ENCODE data around the gene PREX1. TPM values are rescaled to one million over a fixed set of nuclear protein-coding genes. Genes with fewer than 3 reads are reported as not detected.
"Not testable (repeated sequence)": the region's sequence is repeated elsewhere in the genome, so short reads cannot be mapped to it uniquely, and the experiment has no call there.

PREX1 gene
- total RNA-seq, 1 experiment from 2014 or later = 9.5 TPM

- peaks cover 6% of the 10 kb centered on the region for H3K27me3 Mint-ChIP-seq (ENCODE audit: insufficient read depth, unreplicated experiment)
These were observed 50.8 kb downstream of the PREX1 start for GRCh38 chr20:48777005-48777404.

GRCh38 chr20:48776306-48776705 lies 51.5 kb downstream of the PREX1 start:
- intact Hi-C loops (cut with micrococcal nuclease; ENCODE audit: unreplicated experiment) = no loop called here
- no peak for DNase-seq
- no peak overlapping the region for H3K27ac Mint-ChIP-seq (ENCODE audit: unreplicated experiment)
- no peaks in the 10 kb centered on the region for H3K36me3 ChIP-seq (ENCODE audit: control insufficient read depth, insufficient read depth, low read length)
- peaks cover 12% of the 10 kb centered on the region for H3K9me3 Mint-ChIP-seq (ENCODE audit: unreplicated experiment)
- peaks cover 6% of the 10 kb centered on the region for H3K27me3 Mint-ChIP-seq (ENCODE audit: insufficient read depth, unreplicated experiment)
- H3K9me3 ChIP-seq = peaks cover 13% of the 10 kb centered on the region
- TF ChIP-seq, protein P1, sequence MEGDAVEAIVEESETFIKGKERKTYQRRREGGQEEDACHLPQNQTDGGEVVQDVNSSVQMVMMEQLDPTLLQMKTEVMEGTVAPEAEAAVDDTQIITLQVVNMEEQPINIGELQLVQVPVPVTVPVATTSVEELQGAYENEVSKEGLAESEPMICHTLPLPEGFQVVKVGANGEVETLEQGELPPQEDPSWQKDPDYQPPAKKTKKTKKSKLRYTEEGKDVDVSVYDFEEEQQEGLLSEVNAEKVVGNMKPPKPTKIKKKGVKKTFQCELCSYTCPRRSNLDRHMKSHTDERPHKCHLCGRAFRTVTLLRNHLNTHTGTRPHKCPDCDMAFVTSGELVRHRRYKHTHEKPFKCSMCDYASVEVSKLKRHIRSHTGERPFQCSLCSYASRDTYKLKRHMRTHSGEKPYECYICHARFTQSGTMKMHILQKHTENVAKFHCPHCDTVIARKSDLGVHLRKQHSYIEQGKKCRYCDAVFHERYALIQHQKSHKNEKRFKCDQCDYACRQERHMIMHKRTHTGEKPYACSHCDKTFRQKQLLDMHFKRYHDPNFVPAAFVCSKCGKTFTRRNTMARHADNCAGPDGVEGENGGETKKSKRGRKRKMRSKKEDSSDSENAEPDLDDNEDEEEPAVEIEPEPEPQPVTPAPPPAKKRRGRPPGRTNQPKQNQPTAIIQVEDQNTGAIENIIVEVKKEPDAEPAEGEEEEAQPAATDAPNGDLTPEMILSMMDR (IDR thresholded peaks at IDR 0.05; ENCODE audit: insufficient read depth in 1 of 2, low read depth in 1 of 2, low read length in 1 of 2, severe bottlenecking in 1 of 2, unreplicated experiment in 1 of 2) = no peak
- H3K4me3 Mint-ChIP-seq (ENCODE audit: unreplicated experiment) = no peak overlapping the region
- CTCF ChIA-PET = no interaction called here
- H3K36me3 Mint-ChIP-seq (ENCODE audit: insufficient read depth, unreplicated experiment) = no peaks in the 10 kb centered on the region
- H3K4me1 ChIP-seq = no peaks in the 10 kb centered on the region
- H3K27me3 ChIP-seq (replicated peaks; ENCODE audit: control insufficient read depth, insufficient read depth, low read length) = no peaks in the 10 kb centered on the region
- no peak overlapping the region for H3K4me3 ChIP-seq (ENCODE audit: low read depth, low read length)
- POLR2A ChIA-PET = no interaction called here
- no TSS peak for BruUV-seq (replicated peaks)
- no peaks in the 10 kb centered on the region for H3K4me1 Mint-ChIP-seq (ENCODE audit: low read depth, unreplicated experiment)

More at GRCh38 chr20:48777005-48777404, 50.8 kb downstream of the PREX1 start:
- ChIA-PET CTCF (interaction anchor here (0.5 kb wide), 1 partner anchor 14 kb away, joined by 3 read pairs; no protein-coding TSS in a partner anchor), POLR2A (no interaction called here)
- H3K27ac Mint-ChIP-seq (ENCODE audit: unreplicated experiment) = no peak overlapping the region
- intact Hi-C loops (cut with micrococcal nuclease; ENCODE audit: unreplicated experiment) = no loop called here
- no peaks in the 10 kb centered on the region for H3K27me3 ChIP-seq (replicated peaks; ENCODE audit: control insufficient read depth, insufficient read depth, low read length)
- no peak for DNase-seq
- peaks cover 12% of the 10 kb centered on the region for H3K9me3 Mint-ChIP-seq (ENCODE audit: unreplicated experiment)
- no peaks in the 10 kb centered on the region for H3K36me3 Mint-ChIP-seq (ENCODE audit: insufficient read depth, unreplicated experiment)
- H3K4me3 ChIP-seq (ENCODE audit: low read depth, low read length) = no peak overlapping the region
- no peaks in the 10 kb centered on the region for H3K36me3 ChIP-seq (ENCODE audit: control insufficient read depth, insufficient read depth, low read length)
- BruUV-seq (replicated peaks) = no TSS peak
- peaks cover 13% of the 10 kb centered on the region for H3K9me3 ChIP-seq
- TF ChIP-seq, protein P1 (IDR thresholded peaks at IDR 0.05; ENCODE audit: insufficient read depth in 1 of 2, low read depth in 1 of 2, low read length in 1 of 2, severe bottlenecking in 1 of 2, unreplicated experiment in 1 of 2) = no peak
- no peaks in the 10 kb centered on the region for H3K4me1 ChIP-seq
- H3K4me1 Mint-ChIP-seq (ENCODE audit: low read depth, unreplicated experiment) = no peaks in the 10 kb centered on the region
- no peak overlapping the region for H3K4me3 Mint-ChIP-seq (ENCODE audit: unreplicated experiment)

GRCh38 chr20:48775545-48775944 lies 52.3 kb downstream of the PREX1 start:
- CTCF ChIA-PET; POLR2A ChIA-PET; H3K4me3 Mint-ChIP-seq (ENCODE audit: unreplicated experiment); H3K27me3 ChIP-seq (replicated peaks; ENCODE audit: control insufficient read depth, insufficient read depth, low read length); DNase-seq; H3K36me3 Mint-ChIP-seq (ENCODE audit: insufficient read depth, unreplicated experiment); H3K4me1 ChIP-seq; H3K27me3 Mint-ChIP-seq (ENCODE audit: insufficient read depth, unreplicated experiment); H3K27ac Mint-ChIP-seq (ENCODE audit: unreplicated experiment); intact Hi-C loops (cut with micrococcal nuclease; ENCODE audit: unreplicated experiment); H3K4me1 Mint-ChIP-seq (ENCODE audit: low read depth, unreplicated experiment); BruUV-seq (replicated peaks); H3K36me3 ChIP-seq (ENCODE audit: control insufficient read depth, insufficient read depth, low read length); H3K4me3 ChIP-seq (ENCODE audit: low read depth, low read length): not testable (repeated sequence)
- peaks cover 13% of the 10 kb centered on the region for H3K9me3 ChIP-seq
- H3K9me3 Mint-ChIP-seq (ENCODE audit: unreplicated experiment) = peaks cover 12% of the 10 kb centered on the region

DNA sequence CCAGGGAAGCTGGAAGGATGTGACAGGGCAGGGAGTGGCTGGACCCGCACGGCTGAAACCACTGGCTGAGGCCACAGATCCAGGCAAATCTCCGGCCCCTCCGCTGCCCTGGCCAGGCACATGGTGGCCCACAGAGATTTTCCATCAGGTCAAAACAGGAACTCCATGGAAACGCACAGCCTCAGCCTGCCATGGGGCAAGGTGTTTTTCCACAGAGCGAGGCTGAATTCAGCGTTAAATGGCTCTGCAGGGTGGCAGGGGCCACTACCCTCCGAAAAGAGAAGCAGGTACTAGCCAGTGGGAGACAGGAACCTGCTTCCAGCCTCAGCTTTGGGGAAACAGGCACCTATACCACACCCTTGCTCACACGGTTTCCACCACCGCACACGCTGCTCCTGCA lies 53.1 kb downstream of the PREX1 start:
- BruUV-seq (replicated peaks) = no TSS peak
- TF ChIP-seq, protein P1 (IDR thresholded peaks at IDR 0.05; ENCODE audit: insufficient read depth in 1 of 2, low read depth in 1 of 2, low read length in 1 of 2, severe bottlenecking in 1 of 2, unreplicated experiment in 1 of 2) = no peak
- Histone ChIP-seq H3K9me3 (peaks cover 13% of the 10 kb centered on the region), H3K36me3 (ENCODE audit: control insufficient read depth, insufficient read depth, low read length) (no peaks in the 10 kb centered on the region), H3K4me3 (ENCODE audit: low read depth, low read length) (no peak overlapping the region), H3K4me1 (0 out of 2 replicates have a peak, but pooled peaks cover under 1% of the 10 kb centered on the region), H3K27me3 (replicated peaks; ENCODE audit: control insufficient read depth, insufficient read depth, low read length) (no peaks in the 10 kb centered on the region)
- intact Hi-C loops (cut with micrococcal nuclease; ENCODE audit: unreplicated experiment) = no loop called here
- Mint-ChIP-seq H3K9me3 (ENCODE audit: unreplicated experiment) (peaks cover 12% of the 10 kb centered on the region), H3K27me3 (ENCODE audit: insufficient read depth, unreplicated experiment) (peaks cover 6% of the 10 kb centered on the region), H3K36me3 (ENCODE audit: insufficient read depth, unreplicated experiment) (no peaks in the 10 kb centered on the region), H3K4me3 (ENCODE audit: unreplicated experiment) (no peak overlapping the region), H3K4me1 (ENCODE audit: low read depth, unreplicated experiment) (peaks cover under 1% of the 10 kb centered on the region), H3K27ac (ENCODE audit: unreplicated experiment) (no peak overlapping the region)
- ChIA-PET CTCF (no interaction called here), POLR2A (no interaction called here)
- DNase-seq = no peak

Measured in Caco-2 (cell line).